Measurements from ENCODE around the gene LCNL1. TPM values are rescaled to one million over a fixed set of nuclear protein-coding genes. Genes with fewer than 3 reads are reported as not detected.
A peak's percentile ranks its signal among the peaks of the same experiment; 100 is the strongest.

LCNL1 gene
- total RNA-seq, 4 donors from 2014 or later: 0.36 to 0.37 TPM; not detected in 2

- 80 to 83% methylated on average over 25 to 28 of the region's 30 CpGs for WGBS, 2 donors
- DNase-seq (ENCODE audit: low spot score in 2 of 2): no peak
- intact Hi-C loops (cut with DNase I; ENCODE audit: low total_unique reads): loop anchor here (10.0 kb wide), 1 partner anchor 91 kb away; the partner anchor contains the start of gene MAMDC4
- H3K4me3 ChIP-seq (ENCODE audit: low read depth, poor library complexity, severe bottlenecking): no peak overlapping the region
- no peak for TF ChIP-seq POLR2A (IDR thresholded peaks at IDR 0.05)
- TF ChIP-seq, protein P1, sequence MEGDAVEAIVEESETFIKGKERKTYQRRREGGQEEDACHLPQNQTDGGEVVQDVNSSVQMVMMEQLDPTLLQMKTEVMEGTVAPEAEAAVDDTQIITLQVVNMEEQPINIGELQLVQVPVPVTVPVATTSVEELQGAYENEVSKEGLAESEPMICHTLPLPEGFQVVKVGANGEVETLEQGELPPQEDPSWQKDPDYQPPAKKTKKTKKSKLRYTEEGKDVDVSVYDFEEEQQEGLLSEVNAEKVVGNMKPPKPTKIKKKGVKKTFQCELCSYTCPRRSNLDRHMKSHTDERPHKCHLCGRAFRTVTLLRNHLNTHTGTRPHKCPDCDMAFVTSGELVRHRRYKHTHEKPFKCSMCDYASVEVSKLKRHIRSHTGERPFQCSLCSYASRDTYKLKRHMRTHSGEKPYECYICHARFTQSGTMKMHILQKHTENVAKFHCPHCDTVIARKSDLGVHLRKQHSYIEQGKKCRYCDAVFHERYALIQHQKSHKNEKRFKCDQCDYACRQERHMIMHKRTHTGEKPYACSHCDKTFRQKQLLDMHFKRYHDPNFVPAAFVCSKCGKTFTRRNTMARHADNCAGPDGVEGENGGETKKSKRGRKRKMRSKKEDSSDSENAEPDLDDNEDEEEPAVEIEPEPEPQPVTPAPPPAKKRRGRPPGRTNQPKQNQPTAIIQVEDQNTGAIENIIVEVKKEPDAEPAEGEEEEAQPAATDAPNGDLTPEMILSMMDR (IDR thresholded peaks at IDR 0.05): no peak
These were observed 37.2 kb upstream of the LCNL1 start for GRCh38 chr9:136945333-136946227.

- DNase-seq (ENCODE audit: low spot score in 2 of 2): no peak
- intact Hi-C loops (cut with DNase I; ENCODE audit: low total_unique reads): loop anchor here (10.0 kb wide), 1 partner anchor 92 kb away; the partner anchor contains the start of gene MAMDC4
- 79 to 82% methylated on average over 15 to 23 of the region's 27 CpGs for WGBS, 2 donors
- H3K4me3 ChIP-seq (ENCODE audit: low read depth, poor library complexity, severe bottlenecking): no peak overlapping the region
- no peak for TF ChIP-seq POLR2A (IDR thresholded peaks at IDR 0.05)
- TF ChIP-seq, protein P1 (IDR thresholded peaks at IDR 0.05): no peak
These were observed 36.4 kb upstream of the LCNL1 start for GRCh38 chr9:136946228-136947027.

- DNase-seq (ENCODE audit: low spot score in 2 of 2): no peak
- TF ChIP-seq POLR2A (IDR thresholded peaks at IDR 0.05): no peak
- TF ChIP-seq, protein P1 (IDR thresholded peaks at IDR 0.05): no peak
- intact Hi-C loops (cut with DNase I; ENCODE audit: low total_unique reads): loop anchor here (10.0 kb wide), 1 partner anchor 92 kb away; the partner anchor contains the start of gene MAMDC4
- H3K4me3 ChIP-seq (ENCODE audit: low read depth, poor library complexity, severe bottlenecking): no peak overlapping the region
- WGBS, 2 donors: 63 to 74% methylated on average over 19 to 26 of the region's 26 CpGs
These were observed 35.5 kb upstream of the LCNL1 start for GRCh38 chr9:136947028-136947891.

DNA sequence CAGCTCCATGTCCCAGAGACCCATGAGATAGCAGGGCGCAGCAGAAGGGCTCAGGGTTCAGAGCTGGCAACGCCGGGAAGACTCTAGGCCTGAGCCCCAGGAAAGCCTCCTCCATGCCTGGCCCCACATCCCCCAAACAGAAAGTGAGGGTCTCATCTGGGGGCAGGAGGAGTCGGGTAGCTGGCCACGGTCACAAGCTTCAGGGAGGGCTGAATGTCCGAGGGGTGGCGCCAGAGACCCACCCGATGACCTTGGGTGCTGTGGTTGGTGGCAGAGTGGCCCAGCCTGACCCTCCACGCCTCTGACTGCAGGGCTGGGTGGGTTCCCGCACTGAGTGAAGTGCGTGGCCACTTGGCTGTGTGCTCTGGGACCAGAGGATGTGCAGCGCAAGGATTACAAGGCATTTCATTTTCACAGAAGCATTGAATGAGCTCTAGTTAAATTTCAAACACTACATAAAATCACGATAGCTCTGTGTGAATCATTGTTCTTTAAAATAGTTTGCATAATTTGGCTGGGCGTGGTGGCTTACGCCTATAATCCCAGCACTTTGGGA lies 34.8 kb upstream of the LCNL1 start:
- intact Hi-C loops (cut with DNase I; ENCODE audit: low total_unique reads): loop anchor here (2.0 to 10.0 kb wide), 2 partner anchors 53 to 93 kb away; partner anchors contain the start of gene MAMDC4
- no peak for TF ChIP-seq POLR2A (IDR thresholded peaks at IDR 0.05)
- WGBS, 2 donors: 34 to 39% methylated on average over 12 to 14 of the region's 15 CpGs
- DNase-seq (ENCODE audit: low spot score in 2 of 2): no peak
- H3K4me3 ChIP-seq (ENCODE audit: low read depth, poor library complexity, severe bottlenecking): no peak overlapping the region

DNA sequence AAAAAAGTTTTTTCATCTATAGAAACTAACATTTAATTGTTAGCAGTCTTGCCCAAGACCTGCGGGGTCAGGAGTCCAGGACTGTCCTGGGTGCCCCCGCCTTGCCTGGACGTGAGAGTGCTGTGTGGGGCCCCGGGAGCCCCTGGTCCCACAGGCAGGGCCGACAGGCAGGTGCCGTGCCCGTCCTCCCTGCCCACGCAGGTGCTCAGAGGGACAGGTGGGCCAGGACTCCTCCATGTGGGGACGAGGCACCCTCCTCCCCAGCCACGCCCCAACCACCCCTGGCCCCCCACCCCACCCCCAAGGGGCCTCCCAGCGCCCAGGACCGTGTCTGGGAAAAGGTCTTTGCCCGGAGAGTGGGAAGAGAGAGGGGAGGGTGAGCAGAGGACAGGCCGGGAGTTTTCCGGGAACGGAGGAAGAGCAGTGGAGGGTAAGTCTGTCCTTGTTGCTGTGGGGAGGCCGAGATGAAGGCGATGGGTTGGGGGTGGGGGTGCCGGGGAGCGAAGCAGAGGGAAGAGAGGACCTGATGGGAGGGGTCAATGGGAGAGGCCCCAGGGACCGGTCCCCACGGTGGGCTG lies 33.5 kb upstream of the LCNL1 start:
- intact Hi-C loops (cut with DNase I; ENCODE audit: low total_unique reads): loop anchor here (2.0 to 10.0 kb wide), 2 partner anchors 55 to 95 kb away; partner anchors contain the start of gene MAMDC4
- DNase-seq (ENCODE audit: low spot score in 2 of 2): no peak
- 14 to 22% methylated on average over 19 to 20 of the region's 22 CpGs for whole genome bisulfite sequencing, 2 donors
- TF ChIP-seq, protein P1 (IDR thresholded peaks at IDR 0.05): no peak
- TF ChIP-seq POLR2A (IDR thresholded peaks at IDR 0.05): no peak
- peak overlapping the region; percentile 33 for H3K4me3 ChIP-seq (ENCODE audit: low read depth, poor library complexity, severe bottlenecking)

Measured in lower leg skin (tissue), 4 donors.